ENCODE measurements around the gene CARD19. TPM values are rescaled to one million over a fixed set of nuclear protein-coding genes. Genes with fewer than 3 reads are reported as not detected.
A peak's percentile ranks its signal among the peaks of the same experiment; 100 is the strongest.
"Not testable (repeated sequence)": the region's sequence is repeated elsewhere in the genome, so short reads cannot be mapped to it uniquely, and the experiment has no call there.

Gene CARD19
- total and polyA plus RNA-seq, 4 donors, result 28.6 to 75.3 (median 53.4) TPM

- H3K4me3 ChIP-seq (ENCODE audit: low read depth, low read length), result no peak overlapping the region
- whole genome bisulfite sequencing (ENCODE audit: insufficient coverage), result 80% methylated on average over 9 of the region's 11 CpGs
- no peaks in the 10 kb centered on the region for H3K27me3 ChIP-seq (ENCODE audit: control insufficient read depth, insufficient read depth, low read length)
- H3K36me3 ChIP-seq (ENCODE audit: control insufficient read depth, insufficient read depth, low read length), result peaks cover under 1% of the 10 kb centered on the region
- H3K9me3 ChIP-seq (ENCODE audit: control insufficient read depth, insufficient read depth, low read length), result no peaks in the 10 kb centered on the region
- DNase-seq (ENCODE audit: low read depth in 4 of 6, low spot score in 6 of 6), result no peak
- peaks cover 35% of the 10 kb centered on the region for H3K4me1 ChIP-seq (ENCODE audit: control insufficient read depth, insufficient read depth, low read length)
- H3K27ac ChIP-seq (ENCODE audit: low read depth, low read length), result no peak overlapping the region
These were observed 41.3 kb downstream of the CARD19 start for GRCh38 chr9:93137362-93137761.

GRCh38 chr9:93138171-93138764, 42.3 kb downstream of the CARD19 start:
- Histone ChIP-seq H3K27me3 (ENCODE audit: control insufficient read depth, insufficient read depth, low read length) (no peaks in the 10 kb centered on the region), H3K36me3 (ENCODE audit: control insufficient read depth, insufficient read depth, low read length) (no peaks in the 10 kb centered on the region), H3K27ac (ENCODE audit: low read depth, low read length) (no peak overlapping the region), H3K4me1 (ENCODE audit: control insufficient read depth, insufficient read depth, low read length) (peaks cover 30% of the 10 kb centered on the region), H3K9me3 (ENCODE audit: control insufficient read depth, insufficient read depth, low read length) (no peaks in the 10 kb centered on the region), H3K4me3 (ENCODE audit: low read depth, low read length) (no peak overlapping the region)
- no peak for DNase-seq (ENCODE audit: low read depth in 4 of 6, low spot score in 6 of 6)
- 61% methylated on average over 5 of the region's 7 CpGs for WGBS (ENCODE audit: insufficient coverage)

GRCh38 chr9:93139365-93140182, 43.6 kb downstream of the CARD19 start:
- peaks cover 35% of the 10 kb centered on the region for H3K4me1 ChIP-seq (ENCODE audit: control insufficient read depth, insufficient read depth, low read length)
- H3K27ac ChIP-seq (ENCODE audit: low read depth, low read length), result no peak overlapping the region
- no peak for DNase-seq (ENCODE audit: low read depth in 4 of 6, low spot score in 6 of 6)
- no peaks in the 10 kb centered on the region for H3K27me3 ChIP-seq (ENCODE audit: control insufficient read depth, insufficient read depth, low read length)
- no peaks in the 10 kb centered on the region for H3K36me3 ChIP-seq (ENCODE audit: control insufficient read depth, insufficient read depth, low read length)
- no peaks in the 10 kb centered on the region for H3K9me3 ChIP-seq (ENCODE audit: control insufficient read depth, insufficient read depth, low read length)
- H3K4me3 ChIP-seq (ENCODE audit: low read depth, low read length), result no peak overlapping the region
- WGBS (ENCODE audit: insufficient coverage), result 98% methylated on average over 14 of the region's 16 CpGs

- no peaks in the 10 kb centered on the region for H3K27me3 ChIP-seq (ENCODE audit: control insufficient read depth, insufficient read depth, low read length)
- H3K27ac ChIP-seq (ENCODE audit: low read depth, low read length), result no peak overlapping the region
- H3K9me3 ChIP-seq (ENCODE audit: control insufficient read depth, insufficient read depth, low read length), result no peaks in the 10 kb centered on the region
- peaks cover 16% of the 10 kb centered on the region for H3K4me1 ChIP-seq (ENCODE audit: control insufficient read depth, insufficient read depth, low read length)
- H3K36me3 ChIP-seq (ENCODE audit: control insufficient read depth, insufficient read depth, low read length), result no peaks in the 10 kb centered on the region
- WGBS (ENCODE audit: insufficient coverage), result 72% methylated on average over 6 of the region's 8 CpGs
- no peak overlapping the region for H3K4me3 ChIP-seq (ENCODE audit: low read depth, low read length)
- DNase-seq (ENCODE audit: low read depth in 4 of 6, low spot score in 6 of 6), result no peak
These were observed 45.9 kb downstream of the CARD19 start for GRCh38 chr9:93141771-93142483.

- H3K27me3 ChIP-seq (ENCODE audit: control insufficient read depth, insufficient read depth, low read length), result no peaks in the 10 kb centered on the region
- H3K27ac ChIP-seq (ENCODE audit: low read depth, low read length), result peak overlapping the region; percentile 88
- H3K4me3 ChIP-seq (ENCODE audit: low read depth, low read length), result no peak overlapping the region
- peak in 3 of 6 donors; percentile 75 to 92 (median 84) for DNase-seq (ENCODE audit: low read depth in 4 of 6, low spot score in 6 of 6)
- no peaks in the 10 kb centered on the region for H3K36me3 ChIP-seq (ENCODE audit: control insufficient read depth, insufficient read depth, low read length)
- peaks cover 16% of the 10 kb centered on the region for H3K4me1 ChIP-seq (ENCODE audit: control insufficient read depth, insufficient read depth, low read length)
- WGBS (ENCODE audit: insufficient coverage), result 21% methylated on average over 13 of the region's 15 CpGs
- H3K9me3 ChIP-seq (ENCODE audit: control insufficient read depth, insufficient read depth, low read length), result no peaks in the 10 kb centered on the region
These were observed 48.0 kb downstream of the CARD19 start for GRCh38 chr9:93143830-93144530.

- not testable (repeated sequence) for H3K4me3 ChIP-seq (ENCODE audit: low read depth, low read length); H3K27me3 ChIP-seq (ENCODE audit: control insufficient read depth, insufficient read depth, low read length); DNase-seq (ENCODE audit: low read depth in 4 of 6, low spot score in 6 of 6); H3K9me3 ChIP-seq (ENCODE audit: control insufficient read depth, insufficient read depth, low read length); H3K36me3 ChIP-seq (ENCODE audit: control insufficient read depth, insufficient read depth, low read length); H3K27ac ChIP-seq (ENCODE audit: low read depth, low read length)
- H3K4me1 ChIP-seq (ENCODE audit: control insufficient read depth, insufficient read depth, low read length), result peaks cover 16% of the 10 kb centered on the region
- WGBS (ENCODE audit: insufficient coverage), result 92% methylated on average over 2 of the region's 6 CpGs
These were observed 50.7 kb downstream of the CARD19 start for GRCh38 chr9:93146696-93147095.

- Histone ChIP-seq H3K27ac (ENCODE audit: low read depth, low read length) (no peak overlapping the region), H3K27me3 (ENCODE audit: control insufficient read depth, insufficient read depth, low read length) (no peaks in the 10 kb centered on the region), H3K4me1 (ENCODE audit: control insufficient read depth, insufficient read depth, low read length) (peaks cover 16% of the 10 kb centered on the region), H3K36me3 (ENCODE audit: control insufficient read depth, insufficient read depth, low read length) (no peaks in the 10 kb centered on the region), H3K9me3 (ENCODE audit: control insufficient read depth, insufficient read depth, low read length) (no peaks in the 10 kb centered on the region), H3K4me3 (ENCODE audit: low read depth, low read length) (no peak overlapping the region)
- no peak for DNase-seq (ENCODE audit: low read depth in 4 of 6, low spot score in 6 of 6)
- WGBS (ENCODE audit: insufficient coverage), result no CpG with 5 or more reads among the region's 2 CpGs
These were observed 51.6 kb downstream of the CARD19 start for GRCh38 chr9:93147632-93148031.

- Histone ChIP-seq H3K4me3 (ENCODE audit: low read depth, low read length) (no peak overlapping the region), H3K9me3 (ENCODE audit: control insufficient read depth, insufficient read depth, low read length) (no peaks in the 10 kb centered on the region), H3K27me3 (ENCODE audit: control insufficient read depth, insufficient read depth, low read length) (no peaks in the 10 kb centered on the region), H3K27ac (ENCODE audit: low read depth, low read length) (no peak overlapping the region), H3K36me3 (ENCODE audit: control insufficient read depth, insufficient read depth, low read length) (no peaks in the 10 kb centered on the region), H3K4me1 (ENCODE audit: control insufficient read depth, insufficient read depth, low read length) (peaks cover 8% of the 10 kb centered on the region)
- DNase-seq (ENCODE audit: low read depth in 4 of 6, low spot score in 6 of 6), result no peak
- WGBS (ENCODE audit: insufficient coverage), result 71% methylated on average over 2 of the region's 2 CpGs
These were observed 52.7 kb downstream of the CARD19 start for GRCh38 chr9:93148721-93149120.

- DNase-seq (ENCODE audit: low read depth in 4 of 6, low spot score in 6 of 6), result no peak
- H3K9me3 ChIP-seq (ENCODE audit: control insufficient read depth, insufficient read depth, low read length), result no peaks in the 10 kb centered on the region
- peaks cover 2% of the 10 kb centered on the region for H3K4me1 ChIP-seq (ENCODE audit: control insufficient read depth, insufficient read depth, low read length)
- H3K27ac ChIP-seq (ENCODE audit: low read depth, low read length), result no peak overlapping the region
- no peaks in the 10 kb centered on the region for H3K27me3 ChIP-seq (ENCODE audit: control insufficient read depth, insufficient read depth, low read length)
- H3K36me3 ChIP-seq (ENCODE audit: control insufficient read depth, insufficient read depth, low read length), result no peaks in the 10 kb centered on the region
- no peak overlapping the region for H3K4me3 ChIP-seq (ENCODE audit: low read depth, low read length)
- no CpG with 5 or more reads among the region's 1 CpG for WGBS (ENCODE audit: insufficient coverage)
These were observed 53.3 kb downstream of the CARD19 start for GRCh38 chr9:93149361-93149760.

Measured in spinal cord (tissue), 10 donors.